Measurements from ENCODE around the gene PPTC7.

Gene PPTC7

GRCh38 chr12:110516995-110517394 lies 66.1 kb downstream of the PPTC7 start:
- H3K27ac ChIP-seq, result no peak overlapping the region
- DNase-seq, result no peak
- H3K9me3 ChIP-seq, result no peaks in the 10 kb centered on the region
- H3K27me3 ChIP-seq, result no peaks in the 10 kb centered on the region
- H3K36me3 ChIP-seq, result no peaks in the 10 kb centered on the region
- TF ChIP-seq, protein P1, sequence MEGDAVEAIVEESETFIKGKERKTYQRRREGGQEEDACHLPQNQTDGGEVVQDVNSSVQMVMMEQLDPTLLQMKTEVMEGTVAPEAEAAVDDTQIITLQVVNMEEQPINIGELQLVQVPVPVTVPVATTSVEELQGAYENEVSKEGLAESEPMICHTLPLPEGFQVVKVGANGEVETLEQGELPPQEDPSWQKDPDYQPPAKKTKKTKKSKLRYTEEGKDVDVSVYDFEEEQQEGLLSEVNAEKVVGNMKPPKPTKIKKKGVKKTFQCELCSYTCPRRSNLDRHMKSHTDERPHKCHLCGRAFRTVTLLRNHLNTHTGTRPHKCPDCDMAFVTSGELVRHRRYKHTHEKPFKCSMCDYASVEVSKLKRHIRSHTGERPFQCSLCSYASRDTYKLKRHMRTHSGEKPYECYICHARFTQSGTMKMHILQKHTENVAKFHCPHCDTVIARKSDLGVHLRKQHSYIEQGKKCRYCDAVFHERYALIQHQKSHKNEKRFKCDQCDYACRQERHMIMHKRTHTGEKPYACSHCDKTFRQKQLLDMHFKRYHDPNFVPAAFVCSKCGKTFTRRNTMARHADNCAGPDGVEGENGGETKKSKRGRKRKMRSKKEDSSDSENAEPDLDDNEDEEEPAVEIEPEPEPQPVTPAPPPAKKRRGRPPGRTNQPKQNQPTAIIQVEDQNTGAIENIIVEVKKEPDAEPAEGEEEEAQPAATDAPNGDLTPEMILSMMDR (IDR thresholded peaks at IDR 0.05), result no peak
- no peak overlapping the region for H3K4me3 ChIP-seq
- peaks cover 0 to 5% (median 0%) of the 10 kb centered on the region in 4 donors for H3K4me1 ChIP-seq
- intact Hi-C loops (cut with DNase I; ENCODE audit: low total_unique reads), result no loop called here

DNA sequence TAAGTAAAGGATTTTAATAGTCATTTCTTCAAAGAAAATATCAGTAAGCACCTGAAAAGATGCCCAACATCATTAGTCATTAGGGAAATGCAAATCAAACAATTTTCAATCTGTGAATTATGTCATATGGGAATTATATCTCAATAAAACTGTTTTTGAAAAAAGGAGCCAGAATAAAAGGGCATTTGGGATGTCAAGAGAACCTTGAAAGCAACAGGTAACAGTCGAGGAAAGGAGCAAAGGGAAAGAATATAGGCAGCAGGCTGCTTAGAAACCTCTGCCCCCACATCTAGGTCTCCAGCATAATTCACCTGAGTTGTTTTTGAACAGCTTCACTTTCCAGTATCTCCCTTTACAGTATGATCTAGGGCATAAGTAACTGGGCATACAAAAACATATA lies 68.8 kb downstream of the PPTC7 start:
- Histone ChIP-seq H3K27ac (no peak overlapping the region), H3K4me1 (peaks cover 0 to 5% (median 0%) of the 10 kb centered on the region in 4 donors), H3K27me3 (no peaks in the 10 kb centered on the region), H3K9me3 (no peaks in the 10 kb centered on the region), H3K4me3 (no peak overlapping the region), H3K36me3 (no peaks in the 10 kb centered on the region)
- TF ChIP-seq, protein P1 (IDR thresholded peaks at IDR 0.05), result no peak
- intact Hi-C loops (cut with DNase I; ENCODE audit: low total_unique reads), result no loop called here
- DNase-seq, result no peak

GRCh38 chr12:110513842-110514241 lies 69.3 kb downstream of the PPTC7 start:
- Histone ChIP-seq H3K36me3 (no peaks in the 10 kb centered on the region), H3K9me3 (no peaks in the 10 kb centered on the region), H3K4me1 (peaks cover 0 to 5% (median 0%) of the 10 kb centered on the region in 4 donors), H3K4me3 (no peak overlapping the region), H3K27ac (no peak overlapping the region), H3K27me3 (no peaks in the 10 kb centered on the region)
- no peak for DNase-seq
- intact Hi-C loops (cut with DNase I; ENCODE audit: low total_unique reads), result loop anchor here (2.0 kb wide), 1 partner anchor 87 kb away; no protein-coding TSS in a partner anchor
- TF ChIP-seq, protein P1 (IDR thresholded peaks at IDR 0.05), result no peak

GRCh38 chr12:110508071-110508586 lies 75.0 kb downstream of the PPTC7 start:
- TF ChIP-seq, protein P1 (IDR thresholded peaks at IDR 0.05), result no peak
- intact Hi-C loops (cut with DNase I; ENCODE audit: low total_unique reads), result no loop called here

GRCh38 chr12:110505332-110505731 lies 77.8 kb downstream of the PPTC7 start:
- intact Hi-C loops (cut with DNase I; ENCODE audit: low total_unique reads), result no loop called here
- no peak overlapping the region for H3K4me3 ChIP-seq

More at GRCh38 chr12:110508071-110508586, 75.0 kb downstream of the PPTC7 start:
- Histone ChIP-seq H3K27ac (no peak overlapping the region), H3K36me3 (no peaks in the 10 kb centered on the region), H3K4me1 (peaks cover 0 to 5% (median 0%) of the 10 kb centered on the region in 4 donors), H3K9me3 (no peaks in the 10 kb centered on the region), H3K4me3 (no peak overlapping the region), H3K27me3 (no peaks in the 10 kb centered on the region)
- DNase-seq, result no peak

More at GRCh38 chr12:110505332-110505731, 77.8 kb downstream of the PPTC7 start:
- H3K27me3 ChIP-seq, result no peaks in the 10 kb centered on the region
- TF ChIP-seq, protein P1 (IDR thresholded peaks at IDR 0.05), result no peak
- no peaks in the 10 kb centered on the region for H3K36me3 ChIP-seq
- DNase-seq, result no peak
- no peaks in the 10 kb centered on the region for H3K9me3 ChIP-seq
- peaks cover 0 to 13% (median 9%) of the 10 kb centered on the region in 4 donors for H3K4me1 ChIP-seq
- H3K27ac ChIP-seq, result no peak overlapping the region

Data from tibial artery (tissue), 4 donors.